G401 (cell line): Measurements from ENCODE around the gene ABT1. TPM values are rescaled to one million over a fixed set of nuclear protein-coding genes. Genes with fewer than 3 reads are reported as not detected.

ENCODE experiments used
- DNase-seq: peaks from one replicate; pipeline ENCODE4 v3.0.0-alpha.2; 2015; ENCODE audit warnings: low spot score
- in situ Hi-C: cut with HindIII; loops from 2 replicates; pipeline ENCODE4 v1.10.0; 2016; ENCODE audit warnings: low sequenced_read_pairs, mixed read lengths
- total RNA-seq: library from RNA; depleted of rRNA; stranded (reverse); fragments of >200 nt; shearing (Covaris generic); gene quantifications from 2 replicates; pipeline ENCODE4 v1.2.3, GENCODE V29; 2014

Gene ABT1
- total RNA-seq, 1 experiment from 2014 or later, result 43.8 TPM

- DNase-seq, result no peak
- in situ Hi-C loops, result no loop called here
Measured at GRCh38 chr6:26598267-26598666, 1.5 kb downstream of the ABT1 start.

GRCh38 chr6:26599134-26599533, 2.4 kb downstream of the ABT1 start:
- DNase-seq, result no peak
- in situ Hi-C loops, result no loop called here

- in situ Hi-C loops, result no loop called here
- no peak for DNase-seq
Measured at GRCh38 chr6:26599591-26599990, 2.8 kb downstream of the ABT1 start.

GRCh38 chr6:26600759-26601158, 4.0 kb downstream of the ABT1 start:
- in situ Hi-C loops, result no loop called here
- no peak for DNase-seq

GRCh38 chr6:26602262-26602661, 5.5 kb downstream of the ABT1 start:
- in situ Hi-C loops, result no loop called here
- DNase-seq, result no peak

GRCh38 chr6:26604026-26604425, 7.3 kb downstream of the ABT1 start:
- no peak for DNase-seq
- in situ Hi-C loops, result no loop called here

- no peak for DNase-seq
- in situ Hi-C loops, result no loop called here
Measured at GRCh38 chr6:26604797-26605196, 8.0 kb downstream of the ABT1 start.

GRCh38 chr6:26607434-26608230, 10.9 kb downstream of the ABT1 start:
- in situ Hi-C loops, result no loop called here
- peak; percentile 45 for DNase-seq

- in situ Hi-C loops, result no loop called here
- no peak for DNase-seq
Measured at GRCh38 chr6:26609463-26609862, 12.7 kb downstream of the ABT1 start.

GRCh38 chr6:26611599-26611998, 14.8 kb downstream of the ABT1 start:
- in situ Hi-C loops, result no loop called here
- no peak for DNase-seq

GRCh38 chr6:26613201-26613600, 16.4 kb downstream of the ABT1 start:
- DNase-seq, result no peak
- in situ Hi-C loops, result no loop called here

GRCh38 chr6:26613689-26614683, 17.2 kb downstream of the ABT1 start:
- peak; percentile 39 for DNase-seq
- in situ Hi-C loops, result no loop called here

- in situ Hi-C loops, result no loop called here
- no peak for DNase-seq
Measured at GRCh38 chr6:26623339-26623859, 26.6 kb downstream of the ABT1 start.

- in situ Hi-C loops, result no loop called here
- no peak for DNase-seq
Measured at GRCh38 chr6:26624557-26624956, 27.8 kb downstream of the ABT1 start.

GRCh38 chr6:26627843-26628242, 31.1 kb downstream of the ABT1 start:
- in situ Hi-C loops, result no loop called here
- DNase-seq, result no peak

GRCh38 chr6:26629359-26629758, 32.6 kb downstream of the ABT1 start:
- DNase-seq, result no peak
- in situ Hi-C loops, result no loop called here

GRCh38 chr6:26640806-26641205, 44.1 kb downstream of the ABT1 start:
- no peak for DNase-seq
- in situ Hi-C loops, result no loop called here

GRCh38 chr6:26646074-26646473, 49.3 kb downstream of the ABT1 start:
- no peak for DNase-seq
- in situ Hi-C loops, result no loop called here
